Motor neuron (in vitro differentiated cells): ENCODE measurements around the gene ADK. TPM values are rescaled to one million over a fixed set of nuclear protein-coding genes. Genes with fewer than 3 reads are reported as not detected.
A peak's percentile ranks its signal among the peaks of the same experiment; 100 is the strongest.

ENCODE experiments used
- ATAC-seq, 8 experiments: fragments of 200-7000 bp; cut with Tn5 transposase; replicated peaks in 6 of 8; 2 replicates each; pipeline ENCODE4 v1.8.0; 2021; ENCODE audit warnings: mild to moderate bottlenecking in 8 of 8, moderate library complexity in 8 of 8
- H3K27ac ChIP-seq, 2 donors: fragments of 250-450 bp; sonication (Bioruptor Pico); 2 replicates each; pipeline ENCODE4 v1.9.0; 2021; ENCODE audit warnings: antibody characterized with exemption in 2 of 2, mild to moderate bottlenecking in 2 of 2, moderate library complexity in 1 of 2
- H3K4me1 ChIP-seq, 2 donors: fragments of 250-450 bp; sonication (Bioruptor Pico); replicated peaks in 1 of 2; 2 replicates each; pipeline ENCODE4 v1.6.1; 2021; ENCODE audit warnings: antibody characterized with exemption in 2 of 2, mild to moderate bottlenecking in 2 of 2, moderate library complexity in 1 of 2
- H3K4me3 ChIP-seq, 5 donors: fragments of 250-450 bp; sonication (Bioruptor Pico); 2 replicates each; pipeline ENCODE4 v1.9.0; 2021; ENCODE audit warnings: antibody characterized with exemption in 5 of 5, mild to moderate bottlenecking in 5 of 5, moderate library complexity in 4 of 5
- WGBS, 10 experiments: fragments of 450-650 bp; shearing (Covaris generic); methylation state at CpG; one replicate each; pipeline ENCODE4 v1.0.0; 2022; 5-methylcytosine and 5-hydroxymethylcytosine counted together
- in situ Hi-C, 9 experiments: fragments of 400-800 bp; cut with MboI; loops; one replicate each; pipeline ENCODE4 v1.15.0; 2021; ENCODE audit warnings: low sequenced_read_pairs in 9 of 9, low pct_unique_long_range_greater_than_20kb in 2 of 9; ENCODE audit not compliant: unreplicated experiment in 9 of 9
- total RNA-seq, 8 experiments: library from RNA; unstranded; fragments of 300-600 nt; gene quantifications; 2 replicates each; pipeline versions ENCODE4 v1.2.3 to v1.2.4, GENCODE V29; 2022

ADK gene
- total RNA-seq, 8 experiments from 2014 or later = 22.9 to 46.8 (median 31.7) TPM

- Histone ChIP-seq H3K4me1 (no peaks in the 10 kb centered on the region), H3K4me3 (no peak overlapping the region), H3K27ac (no peak overlapping the region)
- 88 to 100% (median 95%) methylated on average over 1 of the region's 1 CpG; no CpG with 5 or more reads in 2 of the 10 experiments for WGBS, 10 experiments
- in situ Hi-C loops = no loop called here
- ATAC-seq = no peak
These were observed 229.8 kb downstream of the ADK start for GRCh38 chr10:74380795-74381194.

DNA sequence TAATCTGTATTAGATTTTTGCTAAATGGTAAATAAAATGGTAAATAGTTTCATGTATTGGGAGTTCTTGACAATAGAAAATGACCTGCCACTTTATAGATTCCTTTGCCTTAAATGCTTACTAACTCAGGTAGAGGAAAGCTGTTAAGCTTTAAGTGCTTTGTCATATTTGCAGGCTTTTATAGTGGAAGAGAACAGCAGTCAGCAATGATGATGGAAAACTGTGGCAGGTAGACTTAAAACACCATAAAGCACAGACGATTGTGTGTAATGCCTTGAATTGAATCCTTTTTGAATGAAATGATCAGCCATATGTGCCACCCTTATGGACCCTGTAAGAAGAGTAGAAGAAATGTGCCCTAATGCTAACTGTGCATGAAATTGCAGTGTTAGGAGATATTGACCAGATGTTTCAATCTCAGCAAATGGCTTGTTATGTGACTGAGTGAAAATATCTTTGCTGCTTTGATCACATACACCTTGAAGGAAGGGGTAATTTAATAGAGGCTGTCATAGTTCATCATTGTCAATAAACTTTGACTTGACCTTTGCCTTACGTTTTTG is 230.4 kb downstream of the ADK start:
- WGBS, 10 experiments = 14 to 100% (median 83%) methylated on average over 1 to 2 of the region's 2 CpGs; no CpG with 5 or more reads in 1 of the 10 experiments
- no peak for ATAC-seq
- Histone ChIP-seq H3K27ac (no peak overlapping the region), H3K4me3 (no peak overlapping the region), H3K4me1 (no peaks in the 10 kb centered on the region)
- in situ Hi-C loops = no loop called here

- Histone ChIP-seq H3K4me3 (no peak overlapping the region), H3K4me1 (no peaks in the 10 kb centered on the region), H3K27ac (no peak overlapping the region)
- in situ Hi-C loops = no loop called here
- WGBS, 10 experiments = 50 to 100% (median 100%) methylated on average over 1 of the region's 1 CpG; no CpG with 5 or more reads in 3 of the 10 experiments
- no peak for ATAC-seq
These were observed 231.6 kb downstream of the ADK start for GRCh38 chr10:74382663-74383062.

- no peak for ATAC-seq
- Histone ChIP-seq H3K4me1 (no peaks in the 10 kb centered on the region), H3K4me3 (no peak overlapping the region), H3K27ac (no peak overlapping the region)
- in situ Hi-C loops = no loop called here
These were observed 232.6 kb downstream of the ADK start for GRCh38 chr10:74383642-74384041.

- in situ Hi-C loops = no loop called here
- H3K27ac ChIP-seq = no peak overlapping the region
- WGBS, 10 experiments = 67 to 100% (median 92%) methylated on average over 1 to 3 of the region's 3 CpGs
- H3K4me3 ChIP-seq = no peak overlapping the region
- ATAC-seq = no peak
- no peaks in the 10 kb centered on the region for H3K4me1 ChIP-seq
These were observed 233.7 kb downstream of the ADK start for GRCh38 chr10:74384615-74385183.

DNA sequence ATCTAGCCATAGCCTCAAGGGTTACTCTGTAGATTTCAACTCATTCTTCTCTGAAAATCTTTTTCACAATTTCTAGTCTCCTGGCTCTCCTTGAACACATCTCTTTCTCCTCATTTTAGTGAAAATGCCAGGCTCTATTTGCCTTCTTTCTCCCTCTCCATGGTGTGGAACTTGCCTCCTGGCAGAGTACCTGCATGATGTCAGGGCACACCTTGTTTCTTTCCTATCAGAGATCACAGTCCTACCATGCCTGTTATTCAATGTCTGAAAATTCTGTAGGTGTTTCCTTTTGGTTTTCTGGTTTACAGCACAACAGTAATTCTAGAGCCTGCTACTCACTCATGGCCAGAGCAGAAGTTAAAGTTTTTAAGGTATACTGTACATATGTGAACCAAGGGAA is 237.8 kb downstream of the ADK start:
- in situ Hi-C loops = no loop called here
- no peak overlapping the region for H3K27ac ChIP-seq
- H3K4me1 ChIP-seq = no peaks in the 10 kb centered on the region
- no peak overlapping the region for H3K4me3 ChIP-seq
- no peak for ATAC-seq

DNA sequence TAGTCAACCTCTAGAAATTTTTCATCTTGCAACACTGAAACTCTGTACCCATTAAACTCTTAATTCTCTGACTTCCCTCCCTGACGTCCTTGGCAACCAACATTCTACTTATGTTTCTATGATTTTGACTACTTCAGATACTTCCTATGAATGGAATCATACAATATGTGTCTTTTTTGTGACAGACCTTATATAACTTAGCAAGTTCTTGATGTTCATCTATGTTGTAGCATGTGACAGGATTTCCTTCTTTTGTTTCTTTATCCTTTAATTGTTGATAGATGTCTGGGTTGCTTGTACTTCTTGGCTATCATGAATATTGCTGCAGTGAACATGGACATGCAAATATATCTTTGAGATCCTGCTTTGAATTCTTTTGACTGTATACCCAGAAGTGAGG is 240.8 kb downstream of the ADK start:
- in situ Hi-C loops = no loop called here
- H3K4me1 ChIP-seq = no peaks in the 10 kb centered on the region
- ATAC-seq = no peak
- H3K27ac ChIP-seq = no peak overlapping the region
- no peak overlapping the region for H3K4me3 ChIP-seq
- WGBS, 10 experiments = 64 to 100% (median 90%) methylated on average over 1 of the region's 1 CpG; no CpG with 5 or more reads in 1 of the 10 experiments

GRCh38 chr10:74394416-74394969 is 243.5 kb downstream of the ADK start:
- no peak overlapping the region for H3K4me3 ChIP-seq
- no peaks in the 10 kb centered on the region for H3K4me1 ChIP-seq
- WGBS, 10 experiments = 53 to 100% (median 88%) methylated on average over 1 to 3 of the region's 3 CpGs
- no peak overlapping the region for H3K27ac ChIP-seq
- ATAC-seq = no peak
- in situ Hi-C loops = no loop called here

GRCh38 chr10:74400186-74400585 is 249.2 kb downstream of the ADK start:
- WGBS, 10 experiments = 80 to 100% (median 93%) methylated on average over 2 to 3 of the region's 3 CpGs
- Histone ChIP-seq H3K4me1 (no peaks in the 10 kb centered on the region), H3K4me3 (no peak overlapping the region), H3K27ac (no peak overlapping the region)
- in situ Hi-C loops = no loop called here
- no peak for ATAC-seq

DNA sequence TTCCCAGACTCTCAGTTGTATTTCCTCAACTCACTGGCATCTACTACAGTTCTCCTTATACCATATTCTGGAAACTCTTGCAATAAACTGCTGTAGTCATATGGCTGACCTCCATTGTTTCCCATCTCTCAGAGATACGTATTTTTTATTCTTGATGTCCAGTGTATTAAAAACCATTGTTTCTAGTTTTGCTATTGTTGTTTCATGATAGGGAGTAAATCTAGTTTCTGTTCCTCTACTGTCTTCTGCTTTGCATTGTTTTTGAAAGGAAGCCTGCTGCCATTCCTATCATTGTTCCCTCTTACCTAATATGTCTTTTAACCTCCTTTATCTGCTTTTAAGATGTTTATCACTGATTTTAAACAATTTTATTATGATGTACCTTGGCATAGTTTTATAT is 255.0 kb downstream of the ADK start:
- ATAC-seq = no peak
- in situ Hi-C loops = no loop called here
- 100% methylated on average over 1 of the region's 1 CpG; no CpG with 5 or more reads in 4 of the 10 experiments for WGBS, 10 experiments

DNA sequence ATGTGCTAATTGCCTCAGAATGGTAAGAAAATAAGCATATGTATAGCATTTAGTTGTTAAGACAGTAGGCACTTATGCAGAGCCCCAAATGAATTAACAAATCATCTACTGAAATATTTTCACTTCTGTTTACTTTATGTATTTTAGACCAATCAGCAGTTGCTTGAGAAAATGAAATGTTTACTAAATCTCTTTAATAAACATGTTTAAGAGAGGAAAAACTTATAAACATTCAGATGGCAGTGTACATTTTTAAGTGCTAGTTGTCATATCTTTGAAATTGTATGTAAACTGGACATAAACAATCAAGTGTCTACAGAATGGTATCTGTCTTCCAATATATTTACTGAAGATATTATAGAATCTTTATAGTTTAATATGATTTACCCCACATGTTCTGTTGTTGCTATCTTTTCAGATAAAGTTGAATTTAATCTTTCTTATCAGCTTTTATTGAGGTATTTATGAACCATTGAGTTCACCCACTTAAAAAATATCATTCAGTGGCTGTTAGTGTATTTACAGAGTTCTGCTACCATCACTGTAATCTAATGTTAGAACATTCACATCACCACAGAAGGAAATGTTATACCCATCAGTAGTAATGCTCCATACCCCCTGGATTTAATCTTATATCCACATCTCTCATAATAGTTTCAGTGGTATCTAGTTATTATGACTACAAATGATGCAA is 264.3 kb downstream of the ADK start:
- in situ Hi-C loops = no loop called here
- no peak for ATAC-seq
- peaks cover 20 to 29% of the 10 kb centered on the region in 2 donors for H3K4me1 ChIP-seq
- H3K27ac ChIP-seq = no peak overlapping the region
- no peak overlapping the region for H3K4me3 ChIP-seq

More for the DNA sequence above, 255.0 kb downstream of the ADK start:
- H3K4me3 ChIP-seq = no peak overlapping the region
- H3K27ac ChIP-seq = no peak overlapping the region
- no peaks in the 10 kb centered on the region for H3K4me1 ChIP-seq

DNA sequence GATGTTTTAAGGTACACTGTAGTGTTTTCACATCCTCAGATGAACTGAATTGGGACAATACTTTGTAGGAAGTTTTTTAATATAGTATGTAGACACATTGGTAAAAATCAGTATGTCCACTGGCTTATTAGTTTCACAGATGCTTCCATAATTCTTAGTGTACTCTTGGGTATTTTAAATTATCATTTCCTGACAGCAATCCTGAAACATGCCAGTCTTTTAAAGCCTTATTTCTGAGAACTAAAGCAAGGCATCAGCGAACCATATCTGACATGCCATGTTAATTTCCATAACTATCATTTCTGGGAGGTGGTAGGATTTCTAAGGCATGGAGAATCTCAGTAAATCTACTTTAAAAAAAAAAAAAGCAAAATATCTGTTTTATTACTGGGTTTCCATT is 266.4 kb downstream of the ADK start:
- WGBS, 10 experiments = 0 to 100% (median 80%) methylated on average over 1 of the region's 1 CpG; no CpG with 5 or more reads in 1 of the 10 experiments
- no peak for ATAC-seq
- Histone ChIP-seq H3K4me3 (no peak overlapping the region), H3K4me1 (peaks cover 27 to 35% of the 10 kb centered on the region in 2 donors), H3K27ac (no peak overlapping the region)
- in situ Hi-C loops = no loop called here

GRCh38 chr10:74418285-74418872 is 267.4 kb downstream of the ADK start:
- in situ Hi-C loops = no loop called here
- Histone ChIP-seq H3K27ac (peak overlapping the region; percentile 73 to 78), H3K4me3 (peak overlapping the region; percentile 1 to 21 (median 4)), H3K4me1 (peaks cover 27 to 35% of the 10 kb centered on the region in 2 donors)
- peak in 5 of 8 experiments; percentile 96 to 98 (median 97) for ATAC-seq
- 0 to 100% (median 14%) methylated on average over 1 to 4 of the region's 4 CpGs for WGBS, 10 experiments
